MM.1S (cell line): ENCODE measurements around the gene TMEM51.
A peak's percentile ranks its signal among the peaks of the same experiment; 100 is the strongest.

ENCODE experiments used
- DNase-seq: peaks from one replicate; pipeline ENCODE4 v3.0.0-alpha.2; 2015
- H2AFZ ChIP-seq: fragments of 300-600 bp; sonication (generic); 2 replicates; pipeline ENCODE4 v1.6.0; 2016; ENCODE audit warnings: antibody characterized with exemption, low read length
- H3F3A ChIP-seq: fragments of 300-600 bp; sonication (generic); 2 replicates; pipeline ENCODE4 v1.6.1; 2016; ENCODE audit warnings: mild to moderate bottlenecking, antibody characterized with exemption, low read length, moderate library complexity, mixed read lengths; ENCODE audit not compliant: insufficient read depth
- H3K27ac ChIP-seq: fragments of 300-600 bp; sonication (generic); 2 replicates; pipeline ENCODE4 v1.5.1; 2016; ENCODE audit warnings: mild to moderate bottlenecking, low read length
- H3K27me3 ChIP-seq: fragments of 300-600 bp; sonication (generic); replicated peaks from 2 replicates; pipeline ENCODE4 v1.6.0; 2016; ENCODE audit warnings: low read length; ENCODE audit not compliant: insufficient read depth
- H3K36me3 ChIP-seq: fragments of 300-600 bp; sonication (generic); replicated peaks from 2 replicates; pipeline ENCODE4 v1.6.1; 2016; ENCODE audit warnings: mild to moderate bottlenecking, low read length, mixed read lengths; ENCODE audit not compliant: insufficient read depth
- H3K4me1 ChIP-seq: fragments of 300-600 bp; sonication (generic); 2 replicates; pipeline ENCODE4 v1.6.1; 2016; ENCODE audit warnings: low read length, mixed read lengths
- H3K4me2 ChIP-seq: fragments of 300-600 bp; sonication (generic); 2 replicates; pipeline ENCODE4 v1.6.0; 2016; ENCODE audit warnings: low read depth, low read length
- H3K4me3 ChIP-seq: fragments of 300-600 bp; sonication (generic); 2 replicates; pipeline ENCODE4 v1.5.1; 2016; ENCODE audit warnings: low read length, mixed read lengths
- H3K79me2 ChIP-seq: fragments of 300-600 bp; sonication (generic); 2 replicates; pipeline ENCODE4 v1.6.1; 2016; ENCODE audit warnings: mixed run types, low read length, mixed read lengths
- H3K9ac ChIP-seq: fragments of 300-600 bp; sonication (generic); 2 replicates; pipeline ENCODE4 v1.6.1; 2016; ENCODE audit warnings: low read length, mixed read lengths
- H3K9me2 ChIP-seq: fragments of 300-600 bp; sonication (generic); replicated peaks from 2 replicates; pipeline ENCODE4 v1.6.1; 2016; ENCODE audit warnings: mild to moderate bottlenecking, low read length, mixed read lengths; ENCODE audit not compliant: insufficient read depth
- H3K9me3 ChIP-seq: fragments of 300-600 bp; sonication (generic); replicated peaks from 2 replicates; pipeline ENCODE4 v1.6.1; 2016; ENCODE audit warnings: mild to moderate bottlenecking, low read length, mixed read lengths; ENCODE audit not compliant: insufficient read depth
- H4K20me1 ChIP-seq: fragments of 300-600 bp; sonication (generic); 2 replicates; pipeline ENCODE4 v1.6.1; 2016; ENCODE audit warnings: mild to moderate bottlenecking, low read length, moderate library complexity, mixed read lengths; ENCODE audit not compliant: insufficient read depth
- CTCF ChIP-seq: fragments of 300-600 bp; sonication (generic); IDR thresholded peaks from 2 replicates; pipeline ENCODE4 v1.5.1; 2016; ENCODE audit warnings: antibody characterized with exemption, low read length, mixed read lengths
- EZH2 ChIP-seq: fragments of 300-600 bp; sonication (generic); optimal IDR thresholded peaks from 2 replicates; pipeline ENCODE3; 2017; ENCODE audit warnings: low read depth, mild to moderate bottlenecking, antibody characterized with exemption, low read length, mixed read lengths
- EZH2phosphoT487 ChIP-seq: fragments of 300-600 bp; sonication (generic); IDR thresholded peaks from 2 replicates; pipeline ENCODE4 v1.6.1; 2018; ENCODE audit warnings: antibody characterized with exemption, low read length

Gene TMEM51

GRCh38 chr1:15259622-15260007 lies 106.1 kb downstream of the TMEM51 start:
- peaks cover 10% of the 10 kb centered on the region for H3F3A ChIP-seq
- H4K20me1 ChIP-seq, result no peaks in the 10 kb centered on the region
- peaks cover 26% of the 10 kb centered on the region for H3K4me1 ChIP-seq
- no peaks in the 10 kb centered on the region for H3K9me2 ChIP-seq
- no peak overlapping the region for H3K4me2 ChIP-seq
- no peaks in the 10 kb centered on the region for H3K36me3 ChIP-seq
- no peaks in the 10 kb centered on the region for H3K9me3 ChIP-seq
- H3K9ac ChIP-seq, result no peak overlapping the region
- H3K4me3 ChIP-seq, result no peak overlapping the region
- H3K27ac ChIP-seq, result no peak overlapping the region
- no peak for TF ChIP-seq CTCF
- TF ChIP-seq EZH2phosphoT487, result no peak
- no peak for TF ChIP-seq EZH2
- H3K79me2 ChIP-seq, result no peaks in the 10 kb centered on the region
- no peak overlapping the region for H2AFZ ChIP-seq
- DNase-seq, result no peak
- H3K27me3 ChIP-seq, result no peaks in the 10 kb centered on the region

GRCh38 chr1:15260418-15261154 lies 107.0 kb downstream of the TMEM51 start:
- Histone ChIP-seq H3K4me2 (peak overlapping the region; percentile 84; the same call in 1 of the 2 replicates), H3K4me3 (no peak overlapping the region), H3K9me2 (no peaks in the 10 kb centered on the region), H4K20me1 (no peaks in the 10 kb centered on the region), H2AFZ (0 out of 2 replicates have a peak overlapping the region, but pooled peaks have one; percentile 90), H3F3A (peaks cover 10% of the 10 kb centered on the region), H3K9me3 (no peaks in the 10 kb centered on the region), H3K27me3 (no peaks in the 10 kb centered on the region), H3K36me3 (no peaks in the 10 kb centered on the region), H3K79me2 (no peaks in the 10 kb centered on the region), H3K27ac (no peak overlapping the region), H3K4me1 (peaks cover 26% of the 10 kb centered on the region), H3K9ac (no peak overlapping the region)
- DNase-seq, result no peak
- TF ChIP-seq EZH2phosphoT487, result no peak
- no peak for TF ChIP-seq EZH2
- TF ChIP-seq CTCF, result no peak

- no peaks in the 10 kb centered on the region for H4K20me1 ChIP-seq
- H3K4me1 ChIP-seq, result peaks cover 26% of the 10 kb centered on the region
- peak overlapping the region; percentile 84 for H3K4me2 ChIP-seq
- H3K36me3 ChIP-seq, result no peaks in the 10 kb centered on the region
- H3F3A ChIP-seq, result peaks cover 10% of the 10 kb centered on the region
- H3K9me2 ChIP-seq, result no peaks in the 10 kb centered on the region
- peak overlapping the region; percentile 47 for H3K4me3 ChIP-seq
- no peak for TF ChIP-seq EZH2
- no peak for TF ChIP-seq CTCF
- no peak for TF ChIP-seq EZH2phosphoT487
- H2AFZ ChIP-seq, result peak overlapping the region; percentile 90
- H3K27me3 ChIP-seq, result no peaks in the 10 kb centered on the region
- peak overlapping the region; percentile 32; the same call in 1 of the 2 replicates for H3K9ac ChIP-seq
- H3K9me3 ChIP-seq, result no peaks in the 10 kb centered on the region
- H3K79me2 ChIP-seq, result no peaks in the 10 kb centered on the region
- H3K27ac ChIP-seq, result peak overlapping the region; percentile 16; the same call in 1 of the 2 replicates
- peak; percentile 30 for DNase-seq
Measured at GRCh38 chr1:15261155-15262002, 107.8 kb downstream of the TMEM51 start.
